Measurements from ENCODE around the gene SPEG.
"Not testable (repeated sequence)": the region's sequence is repeated elsewhere in the genome, so short reads cannot be mapped to it uniquely, and the experiment has no call there.

SPEG gene

GRCh38 chr2:219405958-219406860, 28.4 kb upstream of the SPEG start:
- TF ChIP-seq CTCF (IDR thresholded peaks at IDR 0.05; ENCODE audit: extremely low read depth, missing control alignments) = no peak
- DNase-seq (ENCODE audit: low spot score) = no peak

DNA sequence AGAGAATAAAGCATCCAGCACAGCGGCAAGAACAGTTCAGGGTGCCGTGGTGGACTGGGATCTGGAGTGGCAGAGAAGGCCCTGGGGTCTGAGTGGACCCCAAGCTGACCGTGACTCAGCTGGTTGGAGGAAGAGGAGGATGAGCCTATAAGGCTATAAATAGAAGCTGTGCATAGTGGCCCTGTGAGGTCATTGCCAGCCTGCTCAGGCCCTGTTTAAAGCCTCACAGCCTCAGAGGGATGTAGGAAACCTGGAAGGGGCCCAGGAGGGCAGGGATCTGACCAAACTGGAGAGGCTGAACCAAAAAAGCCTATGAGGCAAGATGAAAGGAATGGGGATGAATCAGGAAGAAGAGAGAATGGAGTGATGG, 27.8 kb upstream of the SPEG start:
- no peak for TF ChIP-seq CTCF (IDR thresholded peaks at IDR 0.05; ENCODE audit: extremely low read depth, missing control alignments)
- no peak for DNase-seq (ENCODE audit: low spot score)

DNA sequence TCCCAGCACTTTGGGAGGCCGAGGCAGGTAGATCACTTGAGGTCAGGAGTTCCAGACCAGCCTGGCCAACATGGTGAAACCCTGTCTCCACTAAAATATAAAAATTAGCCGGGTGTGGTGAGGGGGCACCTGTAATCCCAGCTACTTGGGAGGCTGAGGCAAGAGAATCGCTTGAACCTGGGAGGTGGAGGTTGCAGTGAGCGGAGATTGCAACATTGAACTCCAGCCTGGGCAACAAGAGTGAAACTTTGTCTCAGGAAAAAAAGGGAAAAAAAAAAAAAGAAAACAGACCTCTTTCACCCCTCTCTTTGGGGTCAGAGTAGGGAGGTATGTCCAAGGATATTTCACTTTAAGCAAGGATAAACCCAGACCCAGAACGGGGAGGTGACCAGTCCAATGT, 27.3 kb upstream of the SPEG start:
- DNase-seq (ENCODE audit: low spot score) = not testable (repeated sequence)

- no peak for DNase-seq (ENCODE audit: low spot score)
Observed at GRCh38 chr2:219408204-219408603, 26.4 kb upstream of the SPEG start.

GRCh38 chr2:219408631-219409030, 26.0 kb upstream of the SPEG start:
- TF ChIP-seq CTCF (IDR thresholded peaks at IDR 0.05; ENCODE audit: extremely low read depth, missing control alignments) = no peak
- no peak for DNase-seq (ENCODE audit: low spot score)

More at GRCh38 chr2:219408204-219408603, 26.4 kb upstream of the SPEG start:
- TF ChIP-seq CTCF (IDR thresholded peaks at IDR 0.05; ENCODE audit: extremely low read depth, missing control alignments) = no peak

DNA sequence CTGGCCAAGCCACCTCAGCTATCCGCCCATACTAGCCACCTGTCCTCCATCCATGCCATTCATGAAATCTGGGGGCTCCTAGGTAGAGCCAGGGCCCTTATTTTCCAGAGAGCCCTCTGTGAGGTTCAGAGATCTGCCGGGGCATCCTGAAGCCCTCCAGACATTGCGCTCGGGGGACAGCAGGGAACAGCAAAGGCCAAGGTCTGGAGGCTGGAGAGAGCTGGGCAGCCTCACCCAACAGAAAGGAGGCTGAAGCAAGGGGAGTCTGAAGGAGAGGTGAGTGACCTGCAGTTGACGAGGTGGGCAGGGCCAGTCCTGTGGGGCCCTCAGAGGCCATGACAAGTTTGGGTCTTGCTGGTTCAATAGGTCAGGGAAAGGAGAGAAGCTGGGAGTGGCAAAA, 25.0 kb upstream of the SPEG start:
- no peak for TF ChIP-seq CTCF (IDR thresholded peaks at IDR 0.05; ENCODE audit: extremely low read depth, missing control alignments)
- no peak for DNase-seq (ENCODE audit: low spot score)

GRCh38 chr2:219410390-219410789, 24.3 kb upstream of the SPEG start:
- no peak for TF ChIP-seq CTCF (IDR thresholded peaks at IDR 0.05; ENCODE audit: extremely low read depth, missing control alignments)
- no peak for DNase-seq (ENCODE audit: low spot score)

GRCh38 chr2:219414857-219415256, 19.8 kb upstream of the SPEG start:
- DNase-seq (ENCODE audit: low spot score) = no peak
- no peak for TF ChIP-seq CTCF (IDR thresholded peaks at IDR 0.05; ENCODE audit: extremely low read depth, missing control alignments)

Data from GM20000 (cell line).